CD14-positive monocyte (primary cell): Measurements from ENCODE around the gene VIM. TPM values are rescaled to one million over a fixed set of nuclear protein-coding genes. Genes with fewer than 3 reads are reported as not detected.
A peak's percentile ranks its signal among the peaks of the same experiment; 100 is the strongest.

Source experiments
- DNase-seq, 3 donors: peaks; one replicate each; pipeline ENCODE4 v3.0.0-alpha.2; 2011 to 2022
- H2AFZ ChIP-seq: 2 replicates; pipeline ENCODE4 v1.6.0; 2012; ENCODE audit warnings: mild to moderate bottlenecking, low read depth, low read length, inconsistent platforms; ENCODE audit not compliant: insufficient read depth, poor library complexity, severe bottlenecking
- H3K27ac ChIP-seq, 2 donors: 1 replicate in 1 of 2; 2 replicates in 1 of 2; pipeline ENCODE4 v1.5.1; 2012 to 2013; ENCODE audit warnings: low read length in 2 of 2, control low read depth in 1 of 2, inconsistent platforms in 1 of 2, low read depth in 1 of 2, mild to moderate bottlenecking in 1 of 2
- H3K27me3 ChIP-seq, 2 donors: one replicate each; pipeline versions ENCODE4 v1.6.0 to v1.6.1; 2011 to 2013; ENCODE audit warnings: low read length in 2 of 2; ENCODE audit not compliant: control insufficient read depth in 2 of 2, insufficient read depth in 2 of 2
- H3K36me3 ChIP-seq, 2 donors: replicated peaks in 1 of 2; 1 replicate in 1 of 2; 2 replicates in 1 of 2; pipeline versions ENCODE4 v1.5.1 to v1.6.1; 2012 to 2013; ENCODE audit warnings: low read length in 2 of 2, control low read depth in 1 of 2, inconsistent platforms in 1 of 2, mild to moderate bottlenecking in 1 of 2; ENCODE audit not compliant: insufficient read depth in 2 of 2, control insufficient read depth in 1 of 2
- H3K4me1 ChIP-seq, 2 donors: 1 replicate in 1 of 2; 2 replicates in 1 of 2; pipeline versions ENCODE4 v1.5.1 to v1.6.1; 2012 to 2013; ENCODE audit warnings: low read length in 2 of 2, control low read depth in 1 of 2, inconsistent platforms in 1 of 2, mild to moderate bottlenecking in 1 of 2, moderate library complexity in 1 of 2; ENCODE audit not compliant: insufficient read depth in 2 of 2, control insufficient read depth in 1 of 2
- H3K4me2 ChIP-seq: replicated peaks from 2 replicates; pipeline ENCODE3; 2012; ENCODE audit warnings: low read length, moderate library complexity, mild to moderate bottlenecking; ENCODE audit not compliant: poor library complexity, severe bottlenecking; ENCODE audit errors: extremely low read depth
- H3K4me3 ChIP-seq, 3 experiments: fragments of 200-600 bp in 1 of 3; sonication (generic) in 1 of 3; replicated peaks in 1 of 3; 1 replicate in 2 of 3; 2 replicates in 1 of 3; pipeline ENCODE4 v1.5.1; 2011 to 2013; ENCODE audit warnings: low read length in 3 of 3, mild to moderate bottlenecking in 3 of 3, control low read depth in 2 of 3, low read depth in 2 of 3, inconsistent platforms in 1 of 3, moderate library complexity in 1 of 3
- H3K79me2 ChIP-seq: 2 replicates; pipeline ENCODE4 v1.6.0; 2012; ENCODE audit warnings: mild to moderate bottlenecking, control low read depth, inconsistent platforms, low read length, moderate library complexity; ENCODE audit not compliant: insufficient read depth
- H3K9ac ChIP-seq: 2 replicates; pipeline ENCODE4 v1.6.0; 2017; ENCODE audit warnings: low read length, mild to moderate bottlenecking; ENCODE audit not compliant: insufficient read depth, poor library complexity, severe bottlenecking
- H3K9me3 ChIP-seq, 2 donors: replicated peaks in 1 of 2; 1 replicate in 1 of 2; 2 replicates in 1 of 2; pipeline versions ENCODE4 v1.5.1 to v1.6.1; 2012 to 2013; ENCODE audit warnings: low read length in 2 of 2, control low read depth in 1 of 2; ENCODE audit not compliant: control insufficient read depth in 1 of 2, insufficient read depth in 1 of 2
- H4K20me1 ChIP-seq: 2 replicates; pipeline ENCODE4 v1.6.0; 2012; ENCODE audit warnings: mild to moderate bottlenecking, low read length, control low read depth, moderate library complexity; ENCODE audit not compliant: insufficient read depth
- H3K27ac Mint-ChIP-seq, 7 donors: one replicate each; pipeline ENCODE4 v1.8.0; 2020; ENCODE audit warnings: mild to moderate bottlenecking in 7 of 7, mixed read lengths in 7 of 7, moderate library complexity in 6 of 7, inconsistent platforms in 2 of 7
- H3K27me3 Mint-ChIP-seq, 3 donors: one replicate each; pipeline ENCODE4 v1.8.0; 2021 to 2022; ENCODE audit warnings: low read depth in 3 of 3, mild to moderate bottlenecking in 3 of 3, mixed read lengths in 3 of 3, moderate library complexity in 3 of 3, inconsistent platforms in 1 of 3
- H3K36me3 Mint-ChIP-seq, 2 donors: one replicate each; pipeline ENCODE4 v1.8.0; 2020; ENCODE audit warnings: mixed read lengths in 2 of 2, inconsistent platforms in 1 of 2, mild to moderate bottlenecking in 1 of 2
- H3K4me1 Mint-ChIP-seq: one replicate; pipeline ENCODE4 v1.8.0; 2020; ENCODE audit warnings: mild to moderate bottlenecking, mixed read lengths
- H3K4me3 Mint-ChIP-seq, 2 donors: one replicate each; pipeline ENCODE4 v1.8.0; 2020; ENCODE audit warnings: mild to moderate bottlenecking in 2 of 2, mixed read lengths in 2 of 2, moderate library complexity in 1 of 2
- H3K9me3 Mint-ChIP-seq, 7 donors: one replicate each; pipeline ENCODE4 v1.8.0; 2020 to 2022; ENCODE audit warnings: mixed read lengths in 7 of 7, mild to moderate bottlenecking in 6 of 7, moderate library complexity in 6 of 7, inconsistent platforms in 2 of 7
- WGBS: methylation state at CpG from one replicate; pipeline ENCODE4 v1.1.5; 2013; ENCODE audit warnings: missing lambda C conversion rate; ENCODE audit not compliant: insufficient coverage; 5-methylcytosine and 5-hydroxymethylcytosine counted together
- intact Hi-C, 2 donors: fragments of 100-400 bp; cut with micrococcal nuclease; formaldehyde crosslinking; loops; one replicate each; pipeline versions ENCODE4 v1.15.0 to v1.15.1; 2023
- polyA plus RNA-seq, 3 donors: library from polyadenylated mRNA; depleted of rRNA in 1 of 3; unstranded in 2 of 3; stranded (reverse) in 1 of 3; fragments of 300-500 nt in 2 of 3; fragments of >200 nt in 1 of 3; fragmentation: Illumina TruSeq in 2 of 3; gene quantifications; 1 replicate in 2 of 3; 2 replicates in 1 of 3; pipeline ENCODE4 v1.2.3, GENCODE V29; 2012 to 2021
- TF ChIP-seq, protein P1 (sequence below): fragments of 200-600 bp; IDR thresholded peaks from one replicate; pipeline ENCODE4 v1.8.0; 2022; ENCODE audit warnings: antibody characterized with exemption, mild to moderate bottlenecking

Gene VIM
- polyA plus RNA-seq, 3 donors: 697 to 4,055 (median 932) TPM

DNA sequence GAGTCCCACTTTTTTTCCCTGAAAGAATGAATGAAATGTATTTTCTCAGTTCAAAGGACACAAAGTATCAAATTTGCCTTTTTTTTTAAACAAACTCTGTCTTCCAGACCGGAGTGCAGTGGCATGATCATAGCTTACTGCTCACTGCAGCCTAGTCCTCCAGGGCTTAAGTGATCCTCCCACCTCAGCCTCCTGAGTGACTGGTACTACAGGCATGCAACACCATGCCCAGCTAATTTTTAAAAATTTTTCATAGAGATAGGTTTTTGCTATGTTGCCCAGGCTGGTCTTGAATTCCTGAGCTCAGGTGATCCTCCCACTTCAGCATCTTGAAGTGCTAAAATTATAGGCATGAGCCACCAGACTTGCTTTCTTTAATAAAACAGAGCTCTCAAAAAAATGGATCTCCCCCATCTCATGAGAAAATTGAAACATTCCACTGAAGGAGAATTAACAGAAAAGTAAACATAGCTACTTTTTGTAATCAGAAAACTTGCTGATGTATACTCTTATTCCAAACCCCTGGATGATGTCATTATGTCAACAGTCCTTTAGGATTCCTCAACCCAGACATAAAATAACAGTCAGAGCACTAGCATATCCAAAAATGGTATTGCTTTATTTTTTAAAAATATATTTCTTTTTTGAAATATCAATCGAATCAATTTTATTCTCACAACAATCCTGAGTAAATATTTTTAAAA lies 14.2 kb upstream of the VIM start:
- no peak overlapping the region for H3K4me3 Mint-ChIP-seq
- H3K36me3 Mint-ChIP-seq: peaks cover 9 to 15% of the 10 kb centered on the region in 2 donors
- peak overlapping the region; percentile 96 to 99 (median 97) for H3K27ac Mint-ChIP-seq
- H3K27ac ChIP-seq: peak overlapping the region; percentile 53 to 100
- peak overlapping the region; percentile 69 for H3K4me2 ChIP-seq
- intact Hi-C loops: loop anchor here in 1 of 2 donors (2.0 kb wide), 1 partner anchor 15 kb away; the partner anchor contains the start of gene VIM
- no peaks in the 10 kb centered on the region for H3K36me3 ChIP-seq
- no peaks in the 10 kb centered on the region for H3K27me3 ChIP-seq
- peaks cover 40% of the 10 kb centered on the region for H3K79me2 ChIP-seq
- peaks cover 72% of the 10 kb centered on the region for H3K4me1 Mint-ChIP-seq
- no peaks in the 10 kb centered on the region for H4K20me1 ChIP-seq
- H3K9ac ChIP-seq: no peak overlapping the region
- TF ChIP-seq, protein P1, sequence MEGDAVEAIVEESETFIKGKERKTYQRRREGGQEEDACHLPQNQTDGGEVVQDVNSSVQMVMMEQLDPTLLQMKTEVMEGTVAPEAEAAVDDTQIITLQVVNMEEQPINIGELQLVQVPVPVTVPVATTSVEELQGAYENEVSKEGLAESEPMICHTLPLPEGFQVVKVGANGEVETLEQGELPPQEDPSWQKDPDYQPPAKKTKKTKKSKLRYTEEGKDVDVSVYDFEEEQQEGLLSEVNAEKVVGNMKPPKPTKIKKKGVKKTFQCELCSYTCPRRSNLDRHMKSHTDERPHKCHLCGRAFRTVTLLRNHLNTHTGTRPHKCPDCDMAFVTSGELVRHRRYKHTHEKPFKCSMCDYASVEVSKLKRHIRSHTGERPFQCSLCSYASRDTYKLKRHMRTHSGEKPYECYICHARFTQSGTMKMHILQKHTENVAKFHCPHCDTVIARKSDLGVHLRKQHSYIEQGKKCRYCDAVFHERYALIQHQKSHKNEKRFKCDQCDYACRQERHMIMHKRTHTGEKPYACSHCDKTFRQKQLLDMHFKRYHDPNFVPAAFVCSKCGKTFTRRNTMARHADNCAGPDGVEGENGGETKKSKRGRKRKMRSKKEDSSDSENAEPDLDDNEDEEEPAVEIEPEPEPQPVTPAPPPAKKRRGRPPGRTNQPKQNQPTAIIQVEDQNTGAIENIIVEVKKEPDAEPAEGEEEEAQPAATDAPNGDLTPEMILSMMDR: no peak
- no peak overlapping the region for H2AFZ ChIP-seq
- H3K9me3 ChIP-seq: no peaks in the 10 kb centered on the region
- no peaks in the 10 kb centered on the region for H3K27me3 Mint-ChIP-seq
- H3K4me3 ChIP-seq: peak overlapping the region in 1 of 3 experiments; percentile 55
- no peak for DNase-seq
- H3K4me1 ChIP-seq: peaks cover 63 to 72% of the 10 kb centered on the region in 2 donors
- H3K9me3 Mint-ChIP-seq: peaks cover 0 to 3% (median 0%) of the 10 kb centered on the region in 7 donors
- 100% methylated on average over 1 of the region's 2 CpGs for WGBS

DNA sequence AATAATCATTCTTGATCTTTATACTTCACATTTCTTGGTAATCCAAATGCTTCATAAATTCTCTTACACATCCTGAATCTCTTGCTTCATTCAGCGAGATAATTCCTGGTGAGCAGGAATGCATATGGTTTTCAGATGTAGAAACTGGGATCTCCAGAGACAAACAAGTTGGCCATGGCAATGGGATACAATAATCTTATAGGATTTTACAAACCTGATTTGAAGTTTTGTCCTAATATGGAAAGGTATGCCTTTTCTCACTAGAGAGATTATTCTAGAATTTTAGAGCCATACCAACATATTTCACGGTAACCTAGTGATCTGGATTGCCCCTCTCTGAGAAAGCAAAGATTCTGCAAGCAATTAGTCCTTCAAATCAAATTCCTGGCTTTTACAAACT lies 13.5 kb upstream of the VIM start:
- peaks cover 0 to 3% (median 0%) of the 10 kb centered on the region in 7 donors for H3K9me3 Mint-ChIP-seq
- WGBS: no CpG with 5 or more reads among the region's 2 CpGs
- H3K36me3 Mint-ChIP-seq: peaks cover 9 to 15% of the 10 kb centered on the region in 2 donors
- H3K27me3 Mint-ChIP-seq: no peaks in the 10 kb centered on the region
- peaks cover 69% of the 10 kb centered on the region for H3K4me1 Mint-ChIP-seq
- DNase-seq: no peak
- H3K4me2 ChIP-seq: peak overlapping the region; percentile 13
- H4K20me1 ChIP-seq: no peaks in the 10 kb centered on the region
- no peak overlapping the region for H2AFZ ChIP-seq
- H3K4me3 ChIP-seq: peak overlapping the region in 1 of 3 experiments; percentile 4
- peaks cover 43% of the 10 kb centered on the region for H3K79me2 ChIP-seq
- no peaks in the 10 kb centered on the region for H3K27me3 ChIP-seq
- no peaks in the 10 kb centered on the region for H3K9me3 ChIP-seq
- H3K27ac ChIP-seq: peak overlapping the region in 1 of 2 donors; percentile 100
- H3K4me1 ChIP-seq: peaks cover 63 to 70% of the 10 kb centered on the region in 2 donors
- intact Hi-C loops: loop anchor here in 1 of 2 donors (2.0 kb wide), 1 partner anchor 14 kb away; the partner anchor contains the start of gene VIM
- H3K4me3 Mint-ChIP-seq: peak overlapping the region; percentile 3 to 27
- peak overlapping the region; percentile 97 to 100 (median 99) for H3K27ac Mint-ChIP-seq
- H3K36me3 ChIP-seq: no peaks in the 10 kb centered on the region
- TF ChIP-seq, protein P1: no peak
- H3K9ac ChIP-seq: peak overlapping the region; percentile 93
